Measurements from ENCODE around the gene MSH2. TPM values are rescaled to one million over a fixed set of nuclear protein-coding genes. Genes with fewer than 3 reads are reported as not detected.

Gene MSH2
- total and polyA plus RNA-seq, 10 donors, result 7.1 to 19.4 (median 15.5) TPM

GRCh38 chr2:47504174-47504810 is 101.3 kb downstream of the MSH2 start:
- H3K4me3 ChIP-seq, result no peak overlapping the region
- H3K36me3 ChIP-seq, result no peaks in the 10 kb centered on the region
- no peak for TF ChIP-seq CTCF (IDR thresholded peaks at IDR 0.05 in 8 of 11, conservative IDR thresholded peaks at IDR 0.05 in 3 of 11)
- no peak overlapping the region for H3K27ac ChIP-seq
- intact Hi-C loops (cut with DNase I; ENCODE audit: low total_unique reads), result no loop called here
- no peak for DNase-seq
- peaks cover 0 to 6% (median 0%) of the 10 kb centered on the region in 7 donors for H3K27me3 ChIP-seq (replicated peaks in 1 of 7)
- H3K4me1 ChIP-seq, result peaks cover 0 to 12% (median 0%) of the 10 kb centered on the region in 6 donors
- WGBS, 5 donors, result 71 to 89% (median 88%) methylated on average over 6 of the region's 6 CpGs
- H3K9me3 ChIP-seq, result peaks cover 3 to 34% (median 29%) of the 10 kb centered on the region in 8 donors

GRCh38 chr2:47506024-47506423 is 103.1 kb downstream of the MSH2 start:
- Histone ChIP-seq H3K27me3 (replicated peaks in 1 of 7) (peaks cover 0 to 6% (median 0%) of the 10 kb centered on the region in 7 donors), H3K4me3 (no peak overlapping the region), H3K27ac (no peak overlapping the region), H3K9me3 (peaks cover 0 to 19% (median 13%) of the 10 kb centered on the region in 8 donors), H3K4me1 (peaks cover 0 to 12% (median 0%) of the 10 kb centered on the region in 6 donors), H3K36me3 (no peaks in the 10 kb centered on the region)
- 80 to 87% (median 83%) methylated on average over 4 of the region's 4 CpGs for WGBS, 5 donors
- intact Hi-C loops (cut with DNase I; ENCODE audit: low total_unique reads), result no loop called here
- no peak for DNase-seq
- TF ChIP-seq CTCF (IDR thresholded peaks at IDR 0.05 in 8 of 11, conservative IDR thresholded peaks at IDR 0.05 in 3 of 11) (no peak), POLR2A (IDR thresholded peaks at IDR 0.05) (no peak), POLR2AphosphoS5 (IDR thresholded peaks at IDR 0.05) (no peak)

- H3K4me1 ChIP-seq, result peaks cover 0 to 12% (median 0%) of the 10 kb centered on the region in 6 donors
- WGBS, 5 donors, result 85 to 94% (median 94%) methylated on average over 5 of the region's 5 CpGs
- H3K36me3 ChIP-seq, result no peaks in the 10 kb centered on the region
- no peak for DNase-seq
- H3K4me3 ChIP-seq, result no peak overlapping the region
- intact Hi-C loops (cut with DNase I; ENCODE audit: low total_unique reads), result no loop called here
- H3K27ac ChIP-seq, result no peak overlapping the region
- no peak for TF ChIP-seq POLR2A (IDR thresholded peaks at IDR 0.05)
- no peak for TF ChIP-seq POLR2AphosphoS5 (IDR thresholded peaks at IDR 0.05)
- no peak for TF ChIP-seq CTCF (IDR thresholded peaks at IDR 0.05 in 8 of 11, conservative IDR thresholded peaks at IDR 0.05 in 3 of 11)
- H3K9me3 ChIP-seq, result peaks cover 0 to 19% (median 13%) of the 10 kb centered on the region in 8 donors
- peaks cover 0 to 6% (median 0%) of the 10 kb centered on the region in 7 donors for H3K27me3 ChIP-seq (replicated peaks in 1 of 7)
Measured at GRCh38 chr2:47506436-47506835, 103.5 kb downstream of the MSH2 start.

- TF ChIP-seq CTCF (IDR thresholded peaks at IDR 0.05 in 8 of 11, conservative IDR thresholded peaks at IDR 0.05 in 3 of 11) (no peak), POLR2A (IDR thresholded peaks at IDR 0.05) (no peak), POLR2AphosphoS5 (IDR thresholded peaks at IDR 0.05) (no peak)
- H3K27me3 ChIP-seq (replicated peaks in 1 of 7), result peaks cover 0 to 6% (median 0%) of the 10 kb centered on the region in 7 donors
- no peak for DNase-seq
- H3K4me1 ChIP-seq, result peaks cover 0 to 8% (median 0%) of the 10 kb centered on the region in 6 donors
- no peak overlapping the region for H3K27ac ChIP-seq
- H3K9me3 ChIP-seq, result peaks cover 0 to 19% (median 13%) of the 10 kb centered on the region in 8 donors
- H3K4me3 ChIP-seq, result no peak overlapping the region
- no peaks in the 10 kb centered on the region for H3K36me3 ChIP-seq
- WGBS, 5 donors, result 82 to 93% (median 90%) methylated on average over 4 of the region's 4 CpGs
- intact Hi-C loops (cut with DNase I; ENCODE audit: low total_unique reads), result no loop called here
Measured at GRCh38 chr2:47508080-47508479, 105.1 kb downstream of the MSH2 start.

All from spleen (tissue), 11 donors.